Ovary (tissue), 9 donors: Measurements from ENCODE around the gene SSTR5. TPM values are rescaled to one million over a fixed set of nuclear protein-coding genes. Genes with fewer than 3 reads are reported as not detected.

Experiments
- DNase-seq, 5 donors: peaks; one replicate each; pipeline ENCODE4 v3.0.0-alpha.2; 2019 to 2020
- H3K27ac ChIP-seq, 2 donors: fragments of 200-600 bp; one replicate each; pipeline versions ENCODE4 v1.5.1 to v1.8.0; 2019 to 2022
- H3K27me3 ChIP-seq: fragments of 200-600 bp; one replicate; pipeline ENCODE4 v1.8.0; 2022
- H3K36me3 ChIP-seq: fragments of 200-600 bp; sonication (generic); one replicate; pipeline ENCODE4 v1.5.1; 2019
- H3K4me1 ChIP-seq: one replicate; pipeline ENCODE4 v1.8.1; 2013; ENCODE audit warnings: mild to moderate bottlenecking, moderate library complexity; ENCODE audit not compliant: insufficient read depth
- H3K4me3 ChIP-seq: fragments of 200-600 bp; sonication (generic); one replicate; pipeline ENCODE4 v1.5.1; 2017
- H3K9me3 ChIP-seq, 2 donors: fragments of 200-600 bp in 1 of 2; sonication (generic) in 1 of 2; one replicate each; pipeline versions ENCODE4 v1.5.1 to v1.8.1; 2013 to 2019; ENCODE audit warnings: mild to moderate bottlenecking in 1 of 2, moderate library complexity in 1 of 2
- CTCF ChIP-seq, 3 donors: fragments of 450-650 bp in 2 of 3; fragments of 200-600 bp in 1 of 3; IDR thresholded peaks; one replicate each; pipeline versions ENCODE4 v1.5.1 to v1.8.0; 2016 to 2022; ENCODE audit warnings: antibody characterized with exemption in 3 of 3, mild to moderate bottlenecking in 1 of 3
- EP300 ChIP-seq: sonication (generic); formaldehyde crosslinking; IDR thresholded peaks from one replicate; pipeline ENCODE4 v1.6.1; 2017; ENCODE audit warnings: antibody characterized with exemption
- POLR2A ChIP-seq: fragments of 450-650 bp; IDR thresholded peaks from one replicate; pipeline ENCODE4 v1.6.1; 2017; ENCODE audit warnings: antibody characterized with exemption, mild to moderate bottlenecking, moderate library complexity
- WGBS, 3 donors: extraction: QIAGEN DNeasy Blood & Tissue Kit in 1 of 3; methylation state at CpG; one replicate each; pipeline versions ENCODE4 v1.1.5 to v1.1.7; 2013 to 2017; 5-methylcytosine and 5-hydroxymethylcytosine counted together
- intact Hi-C, 4 donors: fragments of 100-400 bp; cut with DNase I; formaldehyde crosslinking; loops; one replicate each; pipeline versions ENCODE4 v1.11.0 to v1.15.1; 2022 to 2023
- polyA plus RNA-seq, 2 donors: library from polyadenylated mRNA; stranded (reverse); fragments of 200-250 nt in 1 of 2; fragments of 350-450 nt in 1 of 2; fragmentation: Illumina TruSeq in 1 of 2; extraction: RNeasy Lipid Tissue Mini Kit (QIAGEN cat#74804) in 1 of 2; gene quantifications; one replicate each; pipeline ENCODE4 v1.2.3, GENCODE V29; 2013 to 2014
- total RNA-seq, 7 donors: library from RNA; depleted of rRNA in 2 of 7; stranded (reverse); fragments of >200 nt in 2 of 7; fragmentation: NEBNext Ultra II Directional in 3 of 7; extraction: Animal tissue kit (Norgen Biotek cat#: 25700) in 3 of 7; gene quantifications; one replicate each; pipeline versions ENCODE4 v1.1.0 to v1.2.4, GENCODE V29; 2016 to 2023
- donor health status: DM: no; HTN: no; CAD: no; lungs with moderate emphysema.
- donor health status: DM: no; HTN: no; CAD: no.
- donor health status: Bipolar disorder and iron deficiency.
- donor health status: DM: yes; HTN: yes; CAD: no.
- donor health status: DM: no; HTN: no; CAD: no.
- donor health status: DM: yes; HTN: yes; CAD: no.

The SSTR5 gene
- total and polyA plus RNA-seq, 9 donors = not detected

DNA sequence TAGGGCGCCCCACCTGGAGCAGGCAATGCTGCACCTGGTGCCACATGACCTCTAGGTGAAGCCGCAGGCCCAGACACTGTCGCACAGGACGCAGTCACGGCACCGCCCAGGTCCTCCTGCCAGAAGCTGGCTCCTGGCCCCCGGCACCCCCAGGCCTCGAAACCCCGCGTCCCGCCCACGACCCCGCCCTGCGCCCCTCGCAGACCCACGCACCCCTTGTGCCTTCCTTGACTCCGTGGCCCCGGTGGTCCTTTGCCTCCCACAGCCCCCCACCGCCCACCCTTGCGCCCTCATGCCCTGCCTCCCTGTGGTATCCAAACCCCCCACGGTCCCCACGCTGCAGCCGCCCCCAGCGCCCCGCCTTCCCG, 29.8 kb downstream of the SSTR5 start:
- no peak for DNase-seq
- 39 to 49% (median 41%) methylated on average over 20 to 26 of the region's 26 CpGs for WGBS, 3 donors
- intact Hi-C loops = no loop called here
- Histone ChIP-seq H3K9me3 (no peaks in the 10 kb centered on the region), H3K27ac (no peak overlapping the region), H3K27me3 (no peaks in the 10 kb centered on the region), H3K4me1 (peaks cover 5% of the 10 kb centered on the region), H3K36me3 (no peaks in the 10 kb centered on the region), H3K4me3 (no peak overlapping the region)
- TF ChIP-seq CTCF (IDR thresholded peaks at IDR 0.05) (no peak), EP300 (no peak)

GRCh38 chr16:1102921-1103635, 30.5 kb downstream of the SSTR5 start:
- intact Hi-C loops = no loop called here
- no peaks in the 10 kb centered on the region for H3K36me3 ChIP-seq
- no peak for TF ChIP-seq EP300
- TF ChIP-seq POLR2A = no peak
- peak; percentile 48 to 59 (median 54) for TF ChIP-seq CTCF (IDR thresholded peaks at IDR 0.05)
- 8 to 9% (median 8%) methylated on average over 43 to 61 of the region's 61 CpGs for WGBS, 3 donors
- H3K4me3 ChIP-seq = no peak overlapping the region
- peaks cover 5% of the 10 kb centered on the region for H3K4me1 ChIP-seq
- DNase-seq = peak; percentile 32 to 80 (median 67)
- no peaks in the 10 kb centered on the region for H3K9me3 ChIP-seq
- no peaks in the 10 kb centered on the region for H3K27me3 ChIP-seq
- no peak overlapping the region for H3K27ac ChIP-seq

- H3K27me3 ChIP-seq = no peaks in the 10 kb centered on the region
- no peak for DNase-seq
- no peak overlapping the region for H3K4me3 ChIP-seq
Observed at GRCh38 chr16:1103636-1103980, 31.1 kb downstream of the SSTR5 start.

GRCh38 chr16:1105888-1106620, 33.5 kb downstream of the SSTR5 start:
- no peaks in the 10 kb centered on the region for H3K27me3 ChIP-seq
- no peaks in the 10 kb centered on the region for H3K9me3 ChIP-seq
- peaks cover 12% of the 10 kb centered on the region for H3K4me1 ChIP-seq
- H3K36me3 ChIP-seq = no peaks in the 10 kb centered on the region
- H3K4me3 ChIP-seq = no peak overlapping the region
- H3K27ac ChIP-seq = no peak overlapping the region
- peak; percentile 77 to 88 (median 88) for DNase-seq
- no peak for TF ChIP-seq POLR2A
- peak; percentile 81 to 96 (median 89) for TF ChIP-seq CTCF (IDR thresholded peaks at IDR 0.05)
- no peak for TF ChIP-seq EP300
- intact Hi-C loops = loop anchor here (1.0 to 2.0 kb wide), 4 partner anchors 83 to 89 kb away; no protein-coding TSS in a partner anchor
- 21 to 23% (median 22%) methylated on average over 23 to 26 of the region's 26 CpGs for WGBS, 3 donors

More at GRCh38 chr16:1103636-1103980, 31.1 kb downstream of the SSTR5 start:
- no peak overlapping the region for H3K27ac ChIP-seq
- TF ChIP-seq POLR2A (no peak), EP300 (no peak), CTCF (IDR thresholded peaks at IDR 0.05) (no peak)
- 41 to 78% (median 54%) methylated on average over 3 to 11 of the region's 11 CpGs for WGBS, 3 donors
- no peaks in the 10 kb centered on the region for H3K9me3 ChIP-seq
- H3K36me3 ChIP-seq = no peaks in the 10 kb centered on the region
- peaks cover 8% of the 10 kb centered on the region for H3K4me1 ChIP-seq
- intact Hi-C loops = no loop called here
